ENCODE measurements around the gene TPCN1.

DNA sequence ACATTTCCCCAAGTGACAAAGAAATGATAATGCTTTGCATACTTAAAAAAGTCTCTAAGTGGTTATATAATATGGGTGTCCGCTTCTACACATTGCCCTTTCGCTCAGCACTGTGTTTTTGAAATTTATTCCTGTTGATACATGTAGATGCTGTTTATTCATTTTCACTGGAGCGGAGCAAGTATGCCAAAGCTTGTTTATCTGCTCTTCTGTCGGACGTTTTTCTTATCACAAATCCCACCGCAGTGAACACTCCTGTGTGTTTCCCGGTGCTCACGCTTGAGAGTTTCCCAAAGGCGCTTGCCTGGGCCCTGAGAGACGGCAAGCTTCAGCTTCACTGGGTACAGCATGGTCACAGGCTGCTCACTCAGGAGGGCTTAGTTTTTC is 50.2 kb downstream of the TPCN1 start:
- TF ChIP-seq, protein P1, sequence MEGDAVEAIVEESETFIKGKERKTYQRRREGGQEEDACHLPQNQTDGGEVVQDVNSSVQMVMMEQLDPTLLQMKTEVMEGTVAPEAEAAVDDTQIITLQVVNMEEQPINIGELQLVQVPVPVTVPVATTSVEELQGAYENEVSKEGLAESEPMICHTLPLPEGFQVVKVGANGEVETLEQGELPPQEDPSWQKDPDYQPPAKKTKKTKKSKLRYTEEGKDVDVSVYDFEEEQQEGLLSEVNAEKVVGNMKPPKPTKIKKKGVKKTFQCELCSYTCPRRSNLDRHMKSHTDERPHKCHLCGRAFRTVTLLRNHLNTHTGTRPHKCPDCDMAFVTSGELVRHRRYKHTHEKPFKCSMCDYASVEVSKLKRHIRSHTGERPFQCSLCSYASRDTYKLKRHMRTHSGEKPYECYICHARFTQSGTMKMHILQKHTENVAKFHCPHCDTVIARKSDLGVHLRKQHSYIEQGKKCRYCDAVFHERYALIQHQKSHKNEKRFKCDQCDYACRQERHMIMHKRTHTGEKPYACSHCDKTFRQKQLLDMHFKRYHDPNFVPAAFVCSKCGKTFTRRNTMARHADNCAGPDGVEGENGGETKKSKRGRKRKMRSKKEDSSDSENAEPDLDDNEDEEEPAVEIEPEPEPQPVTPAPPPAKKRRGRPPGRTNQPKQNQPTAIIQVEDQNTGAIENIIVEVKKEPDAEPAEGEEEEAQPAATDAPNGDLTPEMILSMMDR (conservative IDR thresholded peaks at IDR 0.05), result no peak
- no peak for TF ChIP-seq EZH2 (IDR thresholded peaks at IDR 0.05; ENCODE audit: low read depth)

All from PC-9 (cell line).